Measurements from ENCODE around the gene PHACTR2. TPM values are rescaled to one million over a fixed set of nuclear protein-coding genes. Genes with fewer than 3 reads are reported as not detected.

The PHACTR2 gene
- total and polyA plus RNA-seq, 4 donors, result 11.0 to 119 (median 43.8) TPM

- TF ChIP-seq CTCF (IDR thresholded peaks at IDR 0.05; ENCODE audit: control extremely low read depth, extremely low read depth), result no peak
- H3K27ac ChIP-seq (ENCODE audit: low read depth in 1 of 2, low read length in 1 of 2), result no peak overlapping the region
- no peak overlapping the region for H3K9ac ChIP-seq (ENCODE audit: insufficient read depth in 1 of 2, low read length in 2 of 2)
- H3K4me3 ChIP-seq, result no peak overlapping the region
- no peak for DNase-seq
- H3K27me3 ChIP-seq (ENCODE audit: control insufficient read depth in 3 of 3, insufficient read depth in 3 of 3, low read length in 2 of 3), result no peaks in the 10 kb centered on the region
- H3K36me3 ChIP-seq (ENCODE audit: control insufficient read depth in 4 of 4, insufficient read depth in 4 of 4, low read length in 4 of 4), result no peaks in the 10 kb centered on the region
- WGBS, 2 donors, result 89 to 91% methylated on average over 1 of the region's 1 CpG
- H3K4me1 ChIP-seq (ENCODE audit: control insufficient read depth in 5 of 5, insufficient read depth in 5 of 5, low read length in 5 of 5), result peaks cover 3 to 14% (median 6%) of the 10 kb centered on the region in 5 donors
- no peak for ATAC-seq (ENCODE audit: insufficient read depth, low FRiP score)
- no peaks in the 10 kb centered on the region for H3K9me3 ChIP-seq (ENCODE audit: control insufficient read depth in 4 of 4, insufficient read depth in 3 of 4, low read length in 3 of 4)
These were observed 54.0 kb downstream of the PHACTR2 start for GRCh38 chr6:143731789-143732188.

GRCh38 chr6:143732536-143732935, 54.8 kb downstream of the PHACTR2 start:
- TF ChIP-seq CTCF (IDR thresholded peaks at IDR 0.05; ENCODE audit: control extremely low read depth, extremely low read depth), result no peak
- H3K9ac ChIP-seq (ENCODE audit: insufficient read depth in 1 of 2, low read length in 2 of 2), result no peak overlapping the region
- H3K36me3 ChIP-seq (ENCODE audit: control insufficient read depth in 4 of 4, insufficient read depth in 4 of 4, low read length in 4 of 4), result no peaks in the 10 kb centered on the region
- no peak overlapping the region for H3K4me3 ChIP-seq
- WGBS, 2 donors, result 84 to 89% methylated on average over 1 of the region's 1 CpG
- H3K9me3 ChIP-seq (ENCODE audit: control insufficient read depth in 4 of 4, insufficient read depth in 3 of 4, low read length in 3 of 4), result no peaks in the 10 kb centered on the region
- H3K27ac ChIP-seq (ENCODE audit: low read depth in 1 of 2, low read length in 1 of 2), result no peak overlapping the region
- ATAC-seq (ENCODE audit: insufficient read depth, low FRiP score), result no peak
- H3K4me1 ChIP-seq (ENCODE audit: control insufficient read depth in 5 of 5, insufficient read depth in 5 of 5, low read length in 5 of 5), result peaks cover 3 to 14% (median 6%) of the 10 kb centered on the region in 5 donors
- no peaks in the 10 kb centered on the region for H3K27me3 ChIP-seq (ENCODE audit: control insufficient read depth in 3 of 3, insufficient read depth in 3 of 3, low read length in 2 of 3)
- DNase-seq, result no peak

- WGBS, 2 donors, result 37 to 79% methylated on average over 1 of the region's 1 CpG
- H3K4me1 ChIP-seq (ENCODE audit: control insufficient read depth in 5 of 5, insufficient read depth in 5 of 5, low read length in 5 of 5), result peaks cover 4 to 14% (median 6%) of the 10 kb centered on the region in 5 donors
These were observed 55.7 kb downstream of the PHACTR2 start for GRCh38 chr6:143733510-143733909.

More at GRCh38 chr6:143733510-143733909, 55.7 kb downstream of the PHACTR2 start:
- Histone ChIP-seq H3K36me3 (ENCODE audit: control insufficient read depth in 4 of 4, insufficient read depth in 4 of 4, low read length in 4 of 4) (no peaks in the 10 kb centered on the region), H3K9ac (ENCODE audit: insufficient read depth in 1 of 2, low read length in 2 of 2) (no peak overlapping the region), H3K27me3 (ENCODE audit: control insufficient read depth in 3 of 3, insufficient read depth in 3 of 3, low read length in 2 of 3) (no peaks in the 10 kb centered on the region), H3K9me3 (ENCODE audit: control insufficient read depth in 4 of 4, insufficient read depth in 3 of 4, low read length in 3 of 4) (no peaks in the 10 kb centered on the region), H3K4me3 (no peak overlapping the region), H3K27ac (ENCODE audit: low read depth in 1 of 2, low read length in 1 of 2) (no peak overlapping the region)
- DNase-seq (no peak), ATAC-seq (ENCODE audit: insufficient read depth, low FRiP score) (no peak)
- TF ChIP-seq CTCF (IDR thresholded peaks at IDR 0.05; ENCODE audit: control extremely low read depth, extremely low read depth), result no peak
